SU-DHL-6 (cell line): ENCODE results near the gene KRT16.

Experiments used
- CTCF ChIP-seq: fragments of 200-600 bp; sonication (generic); IDR thresholded peaks from one replicate; pipeline ENCODE4 v1.5.1; 2017; ENCODE audit warnings: antibody characterized with exemption, mild to moderate bottlenecking, low read length, moderate library complexity; ENCODE audit not compliant: insufficient read depth, poor library complexity, severe bottlenecking
- EZH2phosphoT487 ChIP-seq: fragments of 200-600 bp; sonication (generic), shearing (Covaris generic); conservative IDR thresholded peaks from 2 replicates; pipeline ENCODE4 v1.6.1; 2018; ENCODE audit warnings: mild to moderate bottlenecking, antibody characterized with exemption, low read length, moderate library complexity, mixed read lengths

- no peak for TF ChIP-seq CTCF
- no peak for TF ChIP-seq EZH2phosphoT487
Observed at GRCh38 chr17:41599680-41600079, 12.9 kb downstream of the KRT16 start.
